Smooth muscle cell (in vitro differentiated cells): ENCODE data around the gene ZNF366. TPM values are rescaled to one million over a fixed set of nuclear protein-coding genes. Genes with fewer than 3 reads are reported as not detected.

Experiments used
- DNase-seq: peaks from one replicate; lab custom pipeline; 2025; ENCODE audit not compliant: unreplicated experiment; lab: John Stamatoyannopoulos, UW
- H2AFZ ChIP-seq: fragments of 200-600 bp; sonication (generic); 2 replicates; pipeline ENCODE4 v1.6.0; 2016; ENCODE audit warnings: antibody characterized with exemption, low read depth, mild to moderate bottlenecking
- H3F3A ChIP-seq: fragments of 200-600 bp; sonication (generic); 2 replicates; pipeline ENCODE4 v1.6.0; 2017; ENCODE audit warnings: antibody characterized with exemption, low read depth
- H3K27ac ChIP-seq: fragments of 200-600 bp; sonication (generic); 2 replicates; pipeline ENCODE4 v1.5.1; 2016; ENCODE audit warnings: low read depth, mild to moderate bottlenecking
- H3K27me3 ChIP-seq: fragments of 200-600 bp; sonication (generic); 2 replicates; pipeline ENCODE4 v1.6.1; 2016; ENCODE audit warnings: low read depth, mild to moderate bottlenecking
- H3K36me3 ChIP-seq: fragments of 200-600 bp; sonication (generic); 2 replicates; pipeline ENCODE4 v1.5.1; 2016; ENCODE audit warnings: low read depth
- H3K4me1 ChIP-seq: fragments of 200-600 bp; sonication (generic); 2 replicates; pipeline ENCODE4 v1.5.1; 2016; ENCODE audit warnings: low read depth
- H3K4me2 ChIP-seq: fragments of 200-600 bp; sonication (generic); 2 replicates; pipeline ENCODE4 v1.6.0; 2016; ENCODE audit warnings: mild to moderate bottlenecking
- H3K4me3 ChIP-seq: fragments of 200-600 bp; sonication (generic); 2 replicates; pipeline ENCODE4 v1.5.1; 2016; ENCODE audit warnings: mild to moderate bottlenecking
- H3K79me2 ChIP-seq: fragments of 200-600 bp; sonication (generic); 2 replicates; pipeline ENCODE4 v1.6.0; 2016; ENCODE audit warnings: low read depth, mild to moderate bottlenecking
- H3K9ac ChIP-seq: fragments of 200-600 bp; sonication (generic); 2 replicates; pipeline ENCODE4 v1.6.0; 2016; ENCODE audit warnings: low read depth
- H3K9me3 ChIP-seq: fragments of 200-600 bp; sonication (generic); replicated peaks from 2 replicates; pipeline ENCODE4 v1.5.1; 2016; ENCODE audit warnings: low read depth
- H4K20me1 ChIP-seq: fragments of 200-600 bp; sonication (generic); 2 replicates; pipeline ENCODE4 v1.6.0; 2016; ENCODE audit warnings: low read depth
- CTCF ChIP-seq: fragments of 200-600 bp; sonication (generic); IDR thresholded peaks from 2 replicates; pipeline ENCODE4 v1.5.1; 2017; ENCODE audit warnings: borderline replicate concordance, mild to moderate bottlenecking, antibody characterized with exemption; ENCODE audit not compliant: insufficient read depth, poor library complexity, severe bottlenecking
- WGBS: methylation state at CpG from one replicate; pipeline ENCODE4 v1.1.7; 2016; ENCODE audit warnings: low lambda C conversion rate; 5-methylcytosine and 5-hydroxymethylcytosine counted together
- polyA plus RNA-seq: library from polyadenylated mRNA; unstranded; fragments of >200 nt; fragmentation: Nextera tagmentation; extraction: Ambion mirVana; gene quantifications from 2 replicates; pipeline ENCODE4 v1.2.1, GENCODE V29; 2016
- total RNA-seq: library from RNA; depleted of rRNA; stranded (reverse); fragments of >200 nt; gene quantifications from 2 replicates; pipeline ENCODE4 v1.2.3, GENCODE V29; 2014

The ZNF366 gene
- total and polyA plus RNA-seq, 2 experiments from 2014 or later, result not detected

GRCh38 chr5:72434781-72435437, 72.3 kb downstream of the ZNF366 start:
- no peak overlapping the region for H2AFZ ChIP-seq
- H3K36me3 ChIP-seq, result no peaks in the 10 kb centered on the region
- TF ChIP-seq CTCF, result no peak
- H3F3A ChIP-seq, result no peaks in the 10 kb centered on the region
- H3K9ac ChIP-seq, result no peak overlapping the region
- 85% methylated on average over 3 of the region's 3 CpGs for WGBS
- no peak for DNase-seq
- no peaks in the 10 kb centered on the region for H3K79me2 ChIP-seq
- H3K9me3 ChIP-seq, result no peaks in the 10 kb centered on the region
- H3K4me1 ChIP-seq, result no peaks in the 10 kb centered on the region
- no peaks in the 10 kb centered on the region for H4K20me1 ChIP-seq
- no peak overlapping the region for H3K27ac ChIP-seq
- no peaks in the 10 kb centered on the region for H3K27me3 ChIP-seq
- no peak overlapping the region for H3K4me3 ChIP-seq
- no peak overlapping the region for H3K4me2 ChIP-seq

GRCh38 chr5:72434056-72434780, 73.0 kb downstream of the ZNF366 start:
- no peaks in the 10 kb centered on the region for H3K27me3 ChIP-seq
- H3K27ac ChIP-seq, result no peak overlapping the region
- H3K4me1 ChIP-seq, result no peaks in the 10 kb centered on the region
- TF ChIP-seq CTCF, result no peak
- no peaks in the 10 kb centered on the region for H3K79me2 ChIP-seq
- no peaks in the 10 kb centered on the region for H3F3A ChIP-seq
- 80% methylated on average over 5 of the region's 5 CpGs for WGBS
- no peak overlapping the region for H3K4me2 ChIP-seq
- no peaks in the 10 kb centered on the region for H4K20me1 ChIP-seq
- H3K4me3 ChIP-seq, result no peak overlapping the region
- DNase-seq, result no peak
- no peak overlapping the region for H2AFZ ChIP-seq
- no peaks in the 10 kb centered on the region for H3K36me3 ChIP-seq
- no peak overlapping the region for H3K9ac ChIP-seq
- H3K9me3 ChIP-seq, result no peaks in the 10 kb centered on the region

- Histone ChIP-seq H3K4me1 (no peaks in the 10 kb centered on the region), H3K36me3 (no peaks in the 10 kb centered on the region), H3K4me3 (no peak overlapping the region), H3K27me3 (no peaks in the 10 kb centered on the region), H3K79me2 (no peaks in the 10 kb centered on the region), H3F3A (no peaks in the 10 kb centered on the region), H3K9ac (no peak overlapping the region), H2AFZ (no peak overlapping the region), H4K20me1 (no peaks in the 10 kb centered on the region), H3K27ac (no peak overlapping the region), H3K9me3 (no peaks in the 10 kb centered on the region), H3K4me2 (no peak overlapping the region)
- 74% methylated on average over 1 of the region's 1 CpG for WGBS
- no peak for TF ChIP-seq CTCF
- DNase-seq, result no peak
Measured at GRCh38 chr5:72433522-72433921, 73.7 kb downstream of the ZNF366 start.
